ENCODE measurements around the gene NUB1.

Gene NUB1

DNA sequence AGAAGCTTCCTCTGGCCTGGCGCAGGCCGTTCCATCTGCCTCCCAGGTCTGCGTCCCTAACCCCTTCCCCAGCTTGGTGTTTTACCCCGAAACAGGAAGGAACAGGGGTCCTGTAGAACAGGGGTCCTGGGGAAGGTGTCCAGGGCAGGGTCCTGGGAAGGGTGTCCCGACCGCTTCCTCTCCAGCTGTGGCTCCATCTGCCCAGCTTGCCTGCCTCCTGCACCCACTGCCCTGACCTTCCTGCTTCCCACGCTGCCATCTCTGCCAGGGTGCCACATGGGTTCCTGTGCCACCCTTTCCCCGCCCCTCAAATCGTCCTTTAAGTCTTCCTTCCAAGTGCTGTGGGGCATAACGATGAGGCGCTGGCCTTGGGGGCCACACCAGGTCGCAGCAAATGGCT, 35.8 kb downstream of the NUB1 start:
- DNase-seq (ENCODE audit: low spot score) = no peak

- no peak for DNase-seq (ENCODE audit: low spot score)
Measured at GRCh38 chr7:151378011-151378410, 36.4 kb downstream of the NUB1 start.

GRCh38 chr7:151378496-151379192, 37.0 kb downstream of the NUB1 start:
- DNase-seq (ENCODE audit: low spot score) = no peak

- DNase-seq (ENCODE audit: low spot score) = no peak
Measured at GRCh38 chr7:151379193-151379520, 37.5 kb downstream of the NUB1 start.

DNA sequence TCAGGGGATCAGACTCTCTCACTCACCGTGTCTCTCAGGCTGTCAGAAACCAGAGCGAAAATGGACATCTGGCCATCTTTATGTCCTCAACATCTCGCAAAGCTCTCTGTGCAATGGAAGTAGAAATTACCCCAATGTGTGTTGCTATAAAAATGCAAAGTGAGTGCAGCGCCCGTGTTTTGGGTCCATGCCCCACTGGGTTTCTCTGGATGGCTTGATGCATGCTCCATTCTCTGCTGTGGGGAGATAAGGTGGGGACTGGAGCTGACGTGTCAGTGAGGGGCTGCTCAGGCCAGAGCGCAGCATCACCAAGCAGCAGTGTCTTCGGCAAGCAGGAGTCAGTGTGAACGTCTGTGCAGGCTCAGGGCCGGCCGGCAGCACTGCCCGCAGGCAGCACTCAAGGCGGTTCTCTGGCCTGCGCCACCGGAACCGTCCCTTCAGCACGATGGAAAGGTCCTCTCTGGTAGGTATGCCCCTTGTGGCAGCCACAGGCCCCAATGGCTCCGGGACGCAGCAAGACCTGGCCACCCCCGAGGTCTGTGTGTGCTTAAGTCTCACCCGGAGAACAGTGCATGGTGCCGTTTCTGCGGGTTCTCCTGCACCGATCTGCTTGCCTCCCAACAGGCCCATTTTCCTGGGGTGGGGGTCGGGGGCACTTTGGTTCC, 38.1 kb downstream of the NUB1 start:
- no peak for DNase-seq (ENCODE audit: low spot score)

DNA sequence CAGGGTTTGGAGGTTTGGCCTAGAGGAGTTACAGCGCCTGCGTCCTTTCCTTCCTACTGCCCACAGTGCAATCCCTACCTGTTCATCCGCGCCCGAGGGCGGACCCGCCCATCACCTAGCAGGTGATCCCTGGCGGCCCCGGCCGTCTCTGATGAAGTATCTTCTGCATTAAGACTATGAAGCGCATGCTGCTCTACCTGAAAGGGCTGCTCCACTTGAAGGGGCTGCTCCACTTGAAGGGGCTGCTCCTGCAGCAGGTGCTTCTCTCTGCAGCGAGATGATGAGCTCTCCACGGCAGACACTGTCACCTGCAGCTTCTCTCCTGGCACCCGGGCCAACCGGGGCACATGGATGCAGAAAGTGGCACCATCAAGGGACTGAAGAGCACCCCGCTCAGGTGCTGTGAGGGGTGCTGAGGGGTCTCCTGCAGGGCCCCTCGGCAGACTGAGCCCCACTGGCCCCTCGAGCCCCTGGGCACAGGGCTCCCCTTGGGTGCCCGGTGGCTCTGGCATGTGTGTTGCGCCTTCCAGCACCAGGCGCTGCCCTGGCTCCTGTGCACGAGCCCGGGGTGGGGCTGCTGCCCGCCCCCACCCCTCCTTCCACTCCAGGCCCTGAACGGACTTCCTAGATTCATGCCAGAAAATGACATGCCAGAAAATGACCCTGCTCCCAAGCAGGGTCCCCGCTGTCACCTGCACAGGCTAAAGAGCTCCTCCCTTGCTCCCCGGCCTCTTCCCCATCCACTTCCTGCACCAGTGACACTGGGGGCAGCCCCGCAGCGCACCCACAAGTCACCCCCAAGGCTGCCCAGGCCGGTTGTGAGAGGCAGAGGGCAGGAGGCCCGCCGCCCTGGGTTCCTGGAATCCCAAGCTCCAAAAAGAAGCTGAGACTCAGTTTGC, 38.8 kb downstream of the NUB1 start:
- DNase-seq (ENCODE audit: low spot score) = no peak

DNA sequence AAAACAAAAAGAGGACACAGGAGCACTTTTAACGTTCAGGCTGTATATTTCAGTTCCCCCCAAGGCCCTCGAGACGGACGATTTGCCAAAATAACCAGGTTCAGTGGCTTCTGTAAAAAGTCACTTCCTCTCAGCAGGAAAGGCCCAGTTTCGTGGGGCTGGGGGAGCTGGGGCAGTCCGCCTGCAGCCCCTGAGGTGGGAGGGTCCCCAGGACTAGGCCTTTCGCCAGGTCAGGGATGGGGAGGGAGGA, 39.4 kb downstream of the NUB1 start:
- no peak for DNase-seq (ENCODE audit: low spot score)

GRCh38 chr7:151381348-151382078, 39.9 kb downstream of the NUB1 start:
- no peak for DNase-seq (ENCODE audit: low spot score)

- DNase-seq (ENCODE audit: low spot score) = no peak
Measured at GRCh38 chr7:151382079-151382885, 40.7 kb downstream of the NUB1 start.

DNA sequence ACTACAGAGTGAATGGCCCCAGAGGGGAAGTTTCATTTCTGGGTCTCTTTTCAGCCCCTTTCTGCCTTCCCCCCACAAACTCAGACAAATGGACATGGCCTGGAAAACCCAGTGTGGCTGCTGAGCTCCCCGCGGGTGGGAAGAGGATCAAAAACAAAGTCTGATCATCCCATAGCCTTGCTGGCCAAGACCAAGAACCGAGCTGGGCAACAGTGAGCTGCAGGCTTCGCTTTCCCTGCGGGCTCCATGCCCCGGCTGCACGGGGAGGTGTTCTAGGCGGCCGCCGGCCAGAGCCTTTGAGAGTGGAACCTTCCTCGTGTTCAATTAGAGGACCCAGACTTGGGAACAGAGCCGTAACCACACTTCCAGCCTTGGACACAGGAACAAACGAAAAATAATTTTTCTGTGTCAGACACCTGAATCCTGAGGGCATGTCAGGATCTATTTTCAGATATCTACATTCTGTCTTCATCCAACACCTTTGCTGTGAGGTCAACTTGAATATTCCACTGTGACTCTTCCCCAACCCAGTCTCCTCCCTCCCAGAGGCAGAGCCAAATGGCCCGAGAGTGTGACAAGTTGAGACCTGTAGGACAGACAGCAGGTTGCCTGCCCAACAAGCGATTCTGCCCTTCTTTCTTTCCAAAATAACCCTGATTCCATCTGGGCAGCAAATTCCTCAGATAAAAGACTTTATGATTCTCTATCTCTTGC, 42.2 kb downstream of the NUB1 start:
- no peak for DNase-seq (ENCODE audit: low spot score)

GRCh38 chr7:151384352-151384697, 42.7 kb downstream of the NUB1 start:
- DNase-seq (ENCODE audit: low spot score) = no peak

DNA sequence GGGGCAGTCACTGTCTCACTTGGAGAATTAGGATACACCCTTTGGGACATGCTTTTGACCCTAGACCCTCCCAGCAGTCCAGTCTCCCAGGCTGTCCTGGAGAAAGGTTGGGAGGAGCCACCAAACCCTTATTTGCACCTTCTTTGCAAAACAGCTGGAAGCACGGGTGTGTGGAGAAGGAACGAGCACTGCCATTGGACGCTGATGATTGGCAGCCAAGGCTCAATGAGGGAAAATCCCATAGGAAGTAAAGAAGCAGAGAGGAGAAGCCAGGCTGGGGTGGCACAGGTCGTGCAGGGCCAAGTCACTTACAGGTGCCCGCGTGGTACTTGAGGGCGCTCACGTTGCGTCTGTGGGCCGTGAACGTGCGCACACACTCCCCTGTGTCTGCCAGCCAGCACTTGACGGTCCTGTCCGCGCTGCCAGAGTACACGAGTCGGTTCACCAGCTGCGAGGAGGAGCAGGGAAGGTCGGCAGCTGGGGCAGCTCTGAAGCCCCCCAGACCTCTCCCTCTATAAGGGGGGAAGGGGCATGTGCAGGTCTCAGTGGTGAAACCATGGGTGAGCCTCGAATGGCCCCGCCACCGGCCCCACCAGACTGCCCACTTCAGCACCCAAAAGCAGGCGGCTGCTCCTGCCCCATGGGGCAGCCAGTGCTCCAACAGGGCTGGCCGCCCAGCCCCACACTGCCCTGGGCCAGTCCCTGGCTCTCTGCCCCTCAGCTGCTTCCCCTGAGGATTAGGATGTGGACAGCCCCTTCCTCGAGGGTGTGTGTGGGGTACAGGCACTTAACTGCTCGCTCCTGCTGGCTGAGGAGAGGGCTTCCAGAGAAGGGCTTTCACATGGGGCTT, 43.4 kb downstream of the NUB1 start:
- DNase-seq (ENCODE audit: low spot score) = no peak

DNA sequence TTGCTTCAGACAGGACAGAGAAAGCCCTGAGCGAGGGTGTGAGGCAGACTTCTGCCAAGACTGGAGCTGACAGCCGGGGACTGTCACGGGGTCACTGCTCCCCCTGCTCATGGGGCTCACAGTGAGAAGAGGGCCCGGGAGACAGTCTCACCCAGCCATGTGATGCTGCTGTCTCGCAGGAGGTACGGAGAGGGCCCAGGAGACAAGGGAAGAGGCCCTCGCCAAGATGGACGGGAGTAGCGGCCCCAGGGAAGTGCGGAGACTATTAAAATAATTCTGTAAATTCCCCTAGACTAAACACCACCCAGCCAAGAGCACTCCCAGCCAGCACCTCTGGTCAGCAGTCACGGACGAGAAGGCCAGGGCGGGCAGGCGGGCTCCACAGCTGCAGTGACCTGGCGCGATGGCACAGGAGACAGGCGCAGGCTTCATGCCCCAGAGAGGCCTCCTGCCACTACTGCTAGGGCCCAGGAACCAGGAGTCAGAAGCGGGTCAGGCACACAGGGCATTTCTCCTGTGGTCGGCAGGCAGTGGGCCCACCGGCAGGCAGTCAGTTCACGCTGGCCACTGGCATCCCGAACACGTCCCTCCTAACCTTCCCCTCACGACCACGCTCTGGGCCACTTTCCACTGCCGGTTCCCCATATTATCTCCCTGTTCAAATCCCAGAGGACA, 44.2 kb downstream of the NUB1 start:
- DNase-seq (ENCODE audit: low spot score) = no peak

DNA sequence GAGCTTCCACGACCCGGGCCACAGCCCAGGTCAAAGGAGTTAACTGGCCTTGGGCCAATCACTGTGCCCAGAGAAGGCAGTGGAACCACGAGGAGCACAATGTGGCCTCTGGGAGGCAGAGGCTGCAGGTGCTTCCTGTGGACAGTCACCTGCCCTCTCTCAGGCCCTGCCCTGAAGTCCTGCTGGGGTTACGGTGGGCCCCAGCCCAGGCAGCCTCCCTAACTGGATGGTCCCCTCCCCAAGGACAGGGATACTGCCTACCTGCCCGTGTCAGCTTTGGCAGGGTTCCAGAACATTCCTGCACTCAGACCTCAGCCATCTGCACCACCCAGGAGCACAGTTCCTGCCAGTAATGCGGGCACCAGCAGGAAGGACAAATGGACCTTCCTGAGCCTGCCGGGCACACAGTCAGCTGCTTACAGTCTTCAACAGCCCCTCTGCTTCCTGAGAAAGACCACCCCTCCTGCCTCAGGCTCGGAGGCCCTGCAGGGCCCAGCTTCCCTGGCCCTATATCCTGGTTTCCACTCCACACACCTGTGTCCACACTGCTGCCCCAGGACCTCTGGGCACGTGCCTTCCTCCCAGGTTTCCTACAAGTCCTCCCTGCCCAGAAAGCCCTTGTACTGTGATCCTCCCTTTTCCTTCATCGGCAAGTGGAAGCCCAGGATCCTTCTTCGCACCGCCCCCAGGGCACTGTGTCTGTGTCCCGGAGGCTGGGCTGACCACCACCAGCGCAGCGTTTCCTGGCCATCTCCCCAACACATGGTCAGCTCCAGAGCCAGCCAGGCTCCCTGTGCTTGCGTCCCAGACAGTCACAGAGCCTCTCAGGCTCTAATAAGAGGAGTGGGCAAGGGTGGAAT, 44.9 kb downstream of the NUB1 start:
- no peak for DNase-seq (ENCODE audit: low spot score)

GRCh38 chr7:151387161-151388006, 45.8 kb downstream of the NUB1 start:
- no peak for DNase-seq (ENCODE audit: low spot score)

DNA sequence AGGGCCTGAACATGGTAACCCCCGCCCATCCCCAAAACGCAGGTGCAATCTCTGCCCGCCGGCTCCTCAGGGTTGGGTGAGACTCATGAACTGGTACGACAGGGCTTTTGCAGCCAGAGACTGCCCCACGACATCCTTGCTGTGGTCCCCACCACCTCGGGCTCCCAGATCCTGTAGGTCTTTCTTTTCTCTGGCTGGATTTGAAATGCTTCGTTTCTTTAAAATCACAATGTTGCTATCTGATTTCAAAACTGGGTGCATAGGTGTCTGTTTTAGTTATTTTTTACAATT, 46.3 kb downstream of the NUB1 start:
- no peak for DNase-seq (ENCODE audit: low spot score)

DNA sequence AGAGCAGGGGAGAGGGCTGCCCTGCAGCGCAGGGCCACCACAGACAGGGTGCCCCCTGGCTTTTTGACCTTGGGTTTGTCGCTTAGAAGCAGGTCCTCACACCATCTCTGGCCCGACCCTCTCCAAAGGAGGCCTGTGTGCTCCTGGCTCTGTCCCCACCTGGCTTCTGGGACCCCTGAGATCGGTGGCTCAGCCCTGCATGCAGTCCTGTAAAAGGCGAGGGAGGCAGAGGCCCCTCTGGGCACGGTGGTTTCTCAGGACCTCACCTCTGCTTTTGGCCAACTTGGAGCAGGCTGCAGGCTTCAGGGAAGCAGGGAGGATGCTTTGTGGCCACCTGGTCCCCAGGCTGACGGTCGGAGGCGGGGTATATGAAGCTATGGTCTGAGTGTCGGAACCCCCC, 46.8 kb downstream of the NUB1 start:
- no peak for DNase-seq (ENCODE audit: low spot score)

All from AG08396 (cell line).